ENCODE measurements around the gene FBXO21.
"Not testable (repeated sequence)": the region's sequence is repeated elsewhere in the genome, so short reads cannot be mapped to it uniquely, and the experiment has no call there.

Gene FBXO21

DNA sequence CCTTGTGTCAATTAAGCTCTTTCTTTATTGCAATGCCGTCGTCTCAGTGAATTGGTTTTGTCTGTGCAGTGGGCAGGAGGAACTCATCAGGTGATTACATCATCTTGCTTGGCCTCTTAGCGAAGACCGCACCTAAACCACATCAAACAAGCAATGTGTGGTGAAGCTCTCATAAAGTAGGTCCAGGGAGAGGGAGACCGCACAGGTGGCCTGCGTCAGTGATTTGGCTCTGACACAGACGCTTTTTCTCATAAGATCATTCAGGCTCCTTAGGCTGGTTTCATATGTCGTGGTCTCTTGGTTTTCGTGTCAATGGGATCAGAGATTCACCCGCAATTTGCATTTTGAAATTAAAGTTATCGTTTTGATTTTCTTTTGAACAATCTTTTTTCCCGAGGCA, 84.4 kb downstream of the FBXO21 start:
- Histone ChIP-seq H3K79me1 (ENCODE audit: low read length) (no peaks in the 10 kb centered on the region), H3K4me1 (ENCODE audit: control insufficient read depth, low read depth, low read length) (no peaks in the 10 kb centered on the region), H3K4me3 (ENCODE audit: low read length) (no peak overlapping the region), H2AK5ac (ENCODE audit: low read length) (no peak overlapping the region), H3K18ac (ENCODE audit: low read length) (no peak overlapping the region), H3K4me2 (ENCODE audit: low read length) (no peak overlapping the region), H3K4ac (ENCODE audit: low read depth, low read length) (no peak overlapping the region), H3K27ac (ENCODE audit: low read depth, low read length) (no peak overlapping the region), H3K23ac (ENCODE audit: low read length) (no peak overlapping the region), H3K36me3 (ENCODE audit: control insufficient read depth, insufficient read depth, low read length) (no peaks in the 10 kb centered on the region), H3K27me3 (ENCODE audit: insufficient read depth, low read length, poor library complexity) (no peaks in the 10 kb centered on the region), H3K9ac (ENCODE audit: low read length) (no peak overlapping the region), H3K56ac (ENCODE audit: low read length) (no peak overlapping the region), H2BK15ac (replicated peaks; ENCODE audit: low read depth) (no peak overlapping the region), H3K79me2 (ENCODE audit: control insufficient read depth, insufficient read depth, low read length) (no peaks in the 10 kb centered on the region), H4K8ac (ENCODE audit: low read depth, low read length) (no peak overlapping the region), H2BK120ac (ENCODE audit: low read depth, low read length) (no peak overlapping the region), H4K5ac (ENCODE audit: low read length) (no peak overlapping the region), H2BK5ac (ENCODE audit: low read length) (no peak overlapping the region)
- no peak for DNase-seq
- WGBS (ENCODE audit: extremely low coverage, insufficient coverage, low lambda C conversion rate) = no CpG with 5 or more reads among the region's 12 CpGs

DNA sequence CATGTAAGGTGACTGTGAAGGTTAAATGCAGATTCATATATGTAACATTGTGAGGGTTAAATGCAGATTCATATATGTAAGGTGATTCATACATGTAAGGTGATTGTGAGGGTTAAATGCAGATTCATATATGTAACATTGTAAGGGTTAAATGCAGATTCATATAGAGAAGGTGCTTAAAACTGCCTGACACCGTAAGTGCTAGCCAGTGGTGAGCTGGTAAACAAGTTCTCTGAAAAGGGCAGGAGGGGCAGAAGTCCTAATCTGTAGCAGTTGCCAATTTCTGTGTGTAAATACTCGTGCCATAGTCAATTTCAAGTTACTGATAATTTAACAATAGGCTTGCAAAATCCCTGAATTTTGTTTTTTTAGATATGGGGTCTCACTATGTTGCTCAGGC, 86.3 kb downstream of the FBXO21 start:
- H3K36me3 ChIP-seq (ENCODE audit: control insufficient read depth, insufficient read depth, low read length); H3K9ac ChIP-seq (ENCODE audit: low read length); H2BK15ac ChIP-seq (replicated peaks; ENCODE audit: low read depth); H3K4me3 ChIP-seq (ENCODE audit: low read length); H3K4me1 ChIP-seq (ENCODE audit: control insufficient read depth, low read depth, low read length); H3K79me2 ChIP-seq (ENCODE audit: control insufficient read depth, insufficient read depth, low read length); H3K27me3 ChIP-seq (ENCODE audit: insufficient read depth, low read length, poor library complexity); H2BK120ac ChIP-seq (ENCODE audit: low read depth, low read length); H3K4ac ChIP-seq (ENCODE audit: low read depth, low read length); H3K18ac ChIP-seq (ENCODE audit: low read length); H2BK5ac ChIP-seq (ENCODE audit: low read length); H3K23ac ChIP-seq (ENCODE audit: low read length); H3K56ac ChIP-seq (ENCODE audit: low read length); H4K5ac ChIP-seq (ENCODE audit: low read length); H3K27ac ChIP-seq (ENCODE audit: low read depth, low read length); DNase-seq; H2AK5ac ChIP-seq (ENCODE audit: low read length); H3K4me2 ChIP-seq (ENCODE audit: low read length); H3K79me1 ChIP-seq (ENCODE audit: low read length); H4K8ac ChIP-seq (ENCODE audit: low read depth, low read length): not testable (repeated sequence)
- WGBS (ENCODE audit: extremely low coverage, insufficient coverage, low lambda C conversion rate) = no CpG with 5 or more reads among the region's 2 CpGs

DNA sequence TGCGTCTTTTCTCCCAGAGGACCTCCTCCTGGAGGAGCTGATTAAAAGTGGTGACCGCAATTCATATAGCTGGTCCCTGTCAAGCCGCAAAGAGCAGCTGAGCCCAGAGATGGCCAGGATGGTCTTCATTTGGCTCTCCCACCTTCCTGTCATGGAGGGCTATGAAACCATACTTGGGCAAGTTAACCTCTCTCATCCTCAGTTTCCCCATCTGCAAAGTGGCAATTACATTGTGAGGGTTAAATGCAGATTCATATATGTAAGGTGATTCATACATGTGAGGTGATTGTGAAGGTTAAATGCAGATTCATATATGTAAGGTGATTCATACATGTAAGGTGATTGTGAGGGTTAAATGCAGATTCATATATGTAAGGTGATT, 87.5 kb downstream of the FBXO21 start:
- Histone ChIP-seq H2AK5ac (ENCODE audit: low read length) (no peak overlapping the region), H3K79me2 (ENCODE audit: control insufficient read depth, insufficient read depth, low read length) (no peaks in the 10 kb centered on the region), H3K4me3 (ENCODE audit: low read length) (no peak overlapping the region), H4K8ac (ENCODE audit: low read depth, low read length) (no peak overlapping the region), H3K4me1 (ENCODE audit: control insufficient read depth, low read depth, low read length) (no peaks in the 10 kb centered on the region), H4K5ac (ENCODE audit: low read length) (no peak overlapping the region), H3K4ac (ENCODE audit: low read depth, low read length) (no peak overlapping the region), H3K27ac (ENCODE audit: low read depth, low read length) (no peak overlapping the region), H3K9ac (ENCODE audit: low read length) (no peak overlapping the region), H3K27me3 (ENCODE audit: insufficient read depth, low read length, poor library complexity) (peaks cover 10% of the 10 kb centered on the region), H3K56ac (ENCODE audit: low read length) (no peak overlapping the region), H3K79me1 (ENCODE audit: low read length) (no peaks in the 10 kb centered on the region), H2BK5ac (ENCODE audit: low read length) (no peak overlapping the region), H3K18ac (ENCODE audit: low read length) (no peak overlapping the region), H2BK120ac (ENCODE audit: low read depth, low read length) (no peak overlapping the region), H3K4me2 (ENCODE audit: low read length) (no peak overlapping the region), H3K36me3 (ENCODE audit: control insufficient read depth, insufficient read depth, low read length) (no peaks in the 10 kb centered on the region), H2BK15ac (replicated peaks; ENCODE audit: low read depth) (no peak overlapping the region), H3K23ac (ENCODE audit: low read length) (no peak overlapping the region)
- WGBS (ENCODE audit: extremely low coverage, insufficient coverage, low lambda C conversion rate) = no CpG with 5 or more reads among the region's 3 CpGs
- DNase-seq = no peak

DNA sequence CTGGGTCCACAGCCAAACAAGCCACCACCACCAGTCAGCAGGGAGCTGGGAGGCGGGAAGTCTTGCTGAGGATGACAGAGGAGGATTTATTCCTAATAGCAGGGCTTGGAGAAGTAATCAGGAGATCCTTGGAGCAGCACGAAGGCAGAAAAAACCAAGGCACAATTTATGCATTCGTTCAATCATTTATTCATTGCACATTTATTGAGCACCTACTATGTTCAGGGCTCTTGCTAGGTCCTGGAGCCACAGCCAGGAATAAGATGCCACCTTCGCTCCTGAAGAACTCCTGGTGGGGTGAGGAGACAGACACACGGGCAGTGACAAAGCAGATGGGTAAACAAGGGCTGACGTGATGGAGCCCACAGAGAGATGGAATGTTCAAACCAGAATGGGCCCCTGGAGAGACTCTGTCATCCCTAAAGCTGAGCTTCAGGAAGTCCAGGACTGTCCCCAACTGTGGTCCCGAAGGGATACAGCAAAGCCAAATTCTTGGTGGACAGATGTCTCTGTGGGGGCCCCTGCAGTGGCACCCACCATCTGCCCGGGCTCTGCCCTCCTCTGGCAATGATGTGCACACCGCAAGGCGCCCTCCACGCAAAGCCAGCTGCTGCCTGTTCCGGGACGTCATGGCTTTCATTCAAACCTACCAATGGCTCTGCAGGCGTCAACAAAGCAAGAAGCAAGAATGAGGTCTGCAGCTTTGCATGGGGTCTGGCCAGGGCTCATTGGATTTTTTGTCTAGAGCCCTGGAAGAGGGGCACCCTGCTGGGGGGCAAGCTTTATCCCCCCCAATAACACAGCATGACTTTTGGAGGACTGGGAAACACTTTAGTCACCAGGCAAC, 88.1 kb downstream of the FBXO21 start:
- peaks cover 10% of the 10 kb centered on the region for H3K27me3 ChIP-seq (ENCODE audit: insufficient read depth, low read length, poor library complexity)
- no peak overlapping the region for H4K8ac ChIP-seq (ENCODE audit: low read depth, low read length)
- H3K27ac ChIP-seq (ENCODE audit: low read depth, low read length) = no peak overlapping the region

DNA sequence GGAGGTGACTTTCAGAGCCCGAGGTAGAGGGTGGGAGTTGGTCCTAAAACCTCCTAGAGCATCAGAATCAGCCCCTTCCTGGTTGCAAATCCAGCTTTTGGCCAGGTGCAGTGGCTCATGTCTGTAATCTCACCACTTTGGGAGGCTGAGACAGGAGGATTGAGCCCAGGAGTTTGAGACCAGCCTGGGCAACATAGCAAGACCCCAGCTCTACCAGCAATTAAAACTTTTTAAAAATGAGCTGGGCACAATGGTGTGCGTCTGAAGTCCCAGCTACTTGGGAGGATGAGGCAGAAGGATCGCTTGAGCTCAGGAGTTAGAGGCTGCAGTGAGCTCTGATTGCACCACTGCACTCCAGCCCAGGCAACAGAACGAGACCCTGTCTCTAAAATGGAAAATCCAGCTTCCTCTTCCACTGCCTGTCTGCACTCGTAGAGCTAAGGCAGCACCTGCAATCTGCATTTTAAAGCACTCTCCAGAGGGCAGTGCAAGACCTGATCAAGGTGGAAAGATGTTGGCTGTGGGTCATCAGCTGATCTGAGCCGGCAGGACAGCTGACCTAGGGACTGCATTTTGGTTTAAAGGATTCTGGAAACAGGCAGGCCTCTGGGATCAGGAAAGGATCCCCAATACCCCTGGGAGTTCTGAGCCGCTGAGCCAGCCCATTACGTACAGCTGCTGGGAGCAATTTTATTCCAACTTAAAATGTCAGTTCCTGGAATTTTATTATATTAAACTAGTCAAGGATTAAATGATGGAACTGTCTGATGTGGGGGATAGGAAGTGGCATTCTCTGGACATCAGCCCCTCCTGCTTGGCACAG, 89.2 kb downstream of the FBXO21 start:
- Histone ChIP-seq H2BK120ac (ENCODE audit: low read depth, low read length) (no peak overlapping the region), H2BK5ac (ENCODE audit: low read length) (no peak overlapping the region), H3K18ac (ENCODE audit: low read length) (no peak overlapping the region), H3K79me1 (ENCODE audit: low read length) (no peaks in the 10 kb centered on the region), H4K5ac (ENCODE audit: low read length) (no peak overlapping the region), H3K27me3 (ENCODE audit: insufficient read depth, low read length, poor library complexity) (peaks cover 10% of the 10 kb centered on the region), H3K79me2 (ENCODE audit: control insufficient read depth, insufficient read depth, low read length) (no peaks in the 10 kb centered on the region), H4K8ac (ENCODE audit: low read depth, low read length) (no peak overlapping the region), H3K4me2 (ENCODE audit: low read length) (no peak overlapping the region), H2BK15ac (replicated peaks; ENCODE audit: low read depth) (no peak overlapping the region), H3K36me3 (ENCODE audit: control insufficient read depth, insufficient read depth, low read length) (no peaks in the 10 kb centered on the region), H3K9ac (ENCODE audit: low read length) (no peak overlapping the region), H3K27ac (ENCODE audit: low read depth, low read length) (no peak overlapping the region), H3K56ac (ENCODE audit: low read length) (no peak overlapping the region), H3K4ac (ENCODE audit: low read depth, low read length) (no peak overlapping the region), H3K4me1 (ENCODE audit: control insufficient read depth, low read depth, low read length) (no peaks in the 10 kb centered on the region), H3K4me3 (ENCODE audit: low read length) (no peak overlapping the region), H3K23ac (ENCODE audit: low read length) (no peak overlapping the region), H2AK5ac (ENCODE audit: low read length) (no peak overlapping the region)
- WGBS (ENCODE audit: extremely low coverage, insufficient coverage, low lambda C conversion rate) = no CpG with 5 or more reads among the region's 8 CpGs
- no peak for DNase-seq

More for the DNA sequence above, 88.1 kb downstream of the FBXO21 start:
- WGBS (ENCODE audit: extremely low coverage, insufficient coverage, low lambda C conversion rate) = no CpG with 5 or more reads among the region's 14 CpGs
- DNase-seq = no peak
- H3K56ac ChIP-seq (ENCODE audit: low read length) = no peak overlapping the region
- H3K9ac ChIP-seq (ENCODE audit: low read length) = no peak overlapping the region
- no peak overlapping the region for H2BK15ac ChIP-seq (replicated peaks; ENCODE audit: low read depth)
- no peaks in the 10 kb centered on the region for H3K36me3 ChIP-seq (ENCODE audit: control insufficient read depth, insufficient read depth, low read length)
- H3K4ac ChIP-seq (ENCODE audit: low read depth, low read length) = no peak overlapping the region
- H4K5ac ChIP-seq (ENCODE audit: low read length) = no peak overlapping the region
- no peak overlapping the region for H3K4me2 ChIP-seq (ENCODE audit: low read length)
- no peak overlapping the region for H3K23ac ChIP-seq (ENCODE audit: low read length)
- H3K79me1 ChIP-seq (ENCODE audit: low read length) = no peaks in the 10 kb centered on the region
- no peak overlapping the region for H2BK120ac ChIP-seq (ENCODE audit: low read depth, low read length)
- H3K4me3 ChIP-seq (ENCODE audit: low read length) = no peak overlapping the region
- no peaks in the 10 kb centered on the region for H3K79me2 ChIP-seq (ENCODE audit: control insufficient read depth, insufficient read depth, low read length)
- no peak overlapping the region for H3K18ac ChIP-seq (ENCODE audit: low read length)
- H2BK5ac ChIP-seq (ENCODE audit: low read length) = no peak overlapping the region
- no peaks in the 10 kb centered on the region for H3K4me1 ChIP-seq (ENCODE audit: control insufficient read depth, low read depth, low read length)
- no peak overlapping the region for H2AK5ac ChIP-seq (ENCODE audit: low read length)

Measured in mesendoderm (in vitro differentiated cells).